ENCODE data around the gene WDR1. TPM values are rescaled to one million over a fixed set of nuclear protein-coding genes. Genes with fewer than 3 reads are reported as not detected.

Gene WDR1
- total and polyA plus RNA-seq, 10 of the 15 experiments (the other 5 are each of a cell fraction or from before 2014, with no cell fraction given): 28.5 to 397 (median 290) TPM

DNA sequence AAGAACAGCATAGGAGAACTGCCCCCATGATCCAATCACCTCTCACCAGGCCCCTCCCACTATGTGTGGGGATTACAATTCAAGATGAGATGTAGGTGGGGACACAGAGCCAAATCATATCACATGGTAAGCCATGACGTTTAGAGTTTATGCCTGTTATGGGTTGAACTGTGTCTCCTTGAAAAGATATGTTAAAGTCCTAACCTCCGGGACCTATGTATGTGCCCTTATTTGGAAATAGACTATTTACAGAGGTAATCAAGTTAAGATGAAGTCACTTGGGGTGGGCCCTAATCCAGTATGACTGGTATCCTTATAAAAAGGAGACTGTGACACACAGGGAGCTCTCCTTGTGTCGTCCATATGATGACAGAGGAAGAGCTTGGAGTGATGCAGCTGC, 70.1 kb downstream of the WDR1 start:
- no peaks in the 10 kb centered on the region for H4K20me1 ChIP-seq (ENCODE audit: control insufficient read depth, insufficient read depth)
- ChIA-PET SMC1A (ENCODE audit: uncharacterized antibody, unreplicated experiment) (no interaction called here), RAD21 (ENCODE audit: unreplicated experiment) (no interaction called here), CTCF (no interaction called here), POLR2A (no interaction called here)
- H3K27me3 ChIP-seq (replicated peaks in 1 of 2; ENCODE audit: control insufficient read depth in 2 of 2, insufficient read depth in 2 of 2, low read length in 1 of 2): no peaks in the 10 kb centered on the region
- DNase-seq (ENCODE audit: low read depth, low spot score): no peak
- no peak overlapping the region for H3K4me3 ChIP-seq
- no peaks in the 10 kb centered on the region; the same call in 2 of the 3 replicates for H3K9me3 ChIP-seq (replicated peaks; ENCODE audit: control insufficient read depth, insufficient read depth, low read length)
- H3K9ac ChIP-seq (ENCODE audit: control insufficient read depth, insufficient read depth, low read length): no peak overlapping the region
- in situ Hi-C loops (cut with MboI): no loop called here
- no peaks in the 10 kb centered on the region for H3K36me3 ChIP-seq (ENCODE audit: control insufficient read depth in 2 of 2, insufficient read depth in 2 of 2, low read length in 1 of 2)
- 55% methylated on average over 3 of the region's 3 CpGs for WGBS (ENCODE audit: insufficient coverage, insufficient replicate concordance, low lambda C conversion rate, missing lambda C conversion rate)
- H3K4me1 ChIP-seq (ENCODE audit: control insufficient read depth, insufficient read depth, low read length): no peaks in the 10 kb centered on the region
- H3K27ac ChIP-seq (ENCODE audit: control insufficient read depth, insufficient read depth): no peak overlapping the region
- H3K4me2 ChIP-seq (ENCODE audit: control insufficient read depth, insufficient read depth): no peak overlapping the region
- TF ChIP-seq DPF2 (IDR thresholded peaks at IDR 0.05) (no peak), POU2F2 (IDR thresholded peaks at IDR 0.05; ENCODE audit: borderline replicate concordance, low read depth, low read length) (no peak), CBFB (IDR thresholded peaks at IDR 0.05; ENCODE audit: low read depth) (no peak), NFYB (IDR thresholded peaks at IDR 0.05; ENCODE audit: insufficient read depth, low read depth, low read length) (no peak), ATF7 (IDR thresholded peaks at IDR 0.05; ENCODE audit: low read depth) (no peak), KLF5 (IDR thresholded peaks at IDR 0.05; ENCODE audit: partially characterized antibody) (no peak), IRF3 (IDR thresholded peaks at IDR 0.05) (no peak)
- TF ChIP-seq, protein P1, sequence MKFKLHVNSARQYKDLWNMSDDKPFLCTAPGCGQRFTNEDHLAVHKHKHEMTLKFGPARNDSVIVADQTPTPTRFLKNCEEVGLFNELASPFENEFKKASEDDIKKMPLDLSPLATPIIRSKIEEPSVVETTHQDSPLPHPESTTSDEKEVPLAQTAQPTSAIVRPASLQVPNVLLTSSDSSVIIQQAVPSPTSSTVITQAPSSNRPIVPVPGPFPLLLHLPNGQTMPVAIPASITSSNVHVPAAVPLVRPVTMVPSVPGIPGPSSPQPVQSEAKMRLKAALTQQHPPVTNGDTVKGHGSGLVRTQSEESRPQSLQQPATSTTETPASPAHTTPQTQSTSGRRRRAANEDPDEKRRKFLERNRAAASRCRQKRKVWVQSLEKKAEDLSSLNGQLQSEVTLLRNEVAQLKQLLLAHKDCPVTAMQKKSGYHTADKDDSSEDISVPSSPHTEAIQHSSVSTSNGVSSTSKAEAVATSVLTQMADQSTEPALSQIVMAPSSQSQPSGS (IDR thresholded peaks at IDR 0.05; ENCODE audit: low read length): no peak
- no peak overlapping the region for H2AFZ ChIP-seq (ENCODE audit: control insufficient read depth, low read depth, low read length)
- intact Hi-C loops (cut with micrococcal nuclease; ENCODE audit: unreplicated experiment): no loop called here
- no TSS peak for BruUV-seq (replicated peaks)
- no peak for FAIRE-seq
- no peaks in the 10 kb centered on the region for H3K79me2 ChIP-seq (ENCODE audit: control insufficient read depth, insufficient read depth, low read length)
- no peak for ATAC-seq

All from GM12878 (cell line).